GM23248 (cell line): ENCODE results near the gene GALNT2.

Experiments
- EZH2 ChIP-seq: fragments of 200-600 bp; sonication (generic); IDR thresholded peaks from 2 replicates; pipeline ENCODE4 v1.6.1; 2018; ENCODE audit warnings: antibody characterized with exemption, mild to moderate bottlenecking; ENCODE audit not compliant: insufficient read depth, poor library complexity, severe bottlenecking
- EZH2phosphoT487 ChIP-seq: fragments of 200-600 bp; sonication (generic); IDR thresholded peaks from 2 replicates; pipeline ENCODE4 v1.6.1; 2018; ENCODE audit warnings: antibody characterized with exemption, moderate library complexity, mild to moderate bottlenecking, low read depth; ENCODE audit not compliant: insufficient read depth

DNA sequence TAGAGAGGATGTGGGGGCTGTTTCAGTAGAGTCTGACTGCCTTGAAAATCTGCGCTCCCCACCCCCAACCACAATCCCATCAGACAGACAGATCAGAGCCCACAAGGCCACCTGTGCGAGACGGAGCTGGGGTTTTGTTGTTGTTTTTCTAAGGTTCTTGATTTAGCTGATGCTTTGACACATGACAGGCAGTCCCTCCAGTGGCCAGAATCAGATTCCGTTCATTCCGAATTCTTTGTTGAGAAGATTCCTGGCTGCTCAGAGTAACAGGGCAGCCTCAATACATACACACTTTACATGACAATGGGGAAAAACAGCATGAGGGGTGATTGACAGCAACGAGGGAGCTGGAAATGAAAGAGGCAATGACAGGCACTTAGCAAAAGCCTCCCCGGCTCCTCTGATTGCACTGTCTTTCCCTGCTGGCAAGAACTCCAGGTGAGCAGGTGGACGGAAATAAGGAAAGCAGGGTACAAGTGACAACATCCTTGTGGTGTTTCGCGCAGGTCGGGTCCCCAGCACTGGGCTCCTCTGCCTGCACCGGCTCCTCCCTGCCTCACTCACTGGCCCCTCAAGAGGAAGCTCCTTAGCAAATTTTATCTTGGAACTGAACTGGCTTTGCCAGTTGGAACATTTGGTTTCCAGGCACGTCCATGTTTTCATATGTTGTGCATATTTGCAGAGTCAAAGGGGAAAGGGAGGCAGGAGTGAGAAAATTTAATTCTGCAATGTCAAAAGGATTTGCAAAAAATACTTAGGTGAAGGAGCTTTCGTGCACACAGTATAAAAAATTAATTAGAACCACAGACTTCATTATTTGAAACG, 210.4 kb downstream of the GALNT2 start:
- TF ChIP-seq EZH2, result no peak
- TF ChIP-seq EZH2phosphoT487, result no peak
